Activated naive CD4-positive, alpha-beta T cell treated with anti-CD3 and anti-CD28 coated beads, Interleukin-2, amount 50 U/mL, for 16 hours (primary cell): Measurements from ENCODE around the gene ING4.

Experiments
- DNase-seq: peaks from one replicate; pipeline ENCODE4 v3.0.0-alpha.2; 2020

ING4 gene

GRCh38 chr12:6605421-6606330 lies 57.2 kb downstream of the ING4 start:
- DNase-seq = peak; percentile 55

DNA sequence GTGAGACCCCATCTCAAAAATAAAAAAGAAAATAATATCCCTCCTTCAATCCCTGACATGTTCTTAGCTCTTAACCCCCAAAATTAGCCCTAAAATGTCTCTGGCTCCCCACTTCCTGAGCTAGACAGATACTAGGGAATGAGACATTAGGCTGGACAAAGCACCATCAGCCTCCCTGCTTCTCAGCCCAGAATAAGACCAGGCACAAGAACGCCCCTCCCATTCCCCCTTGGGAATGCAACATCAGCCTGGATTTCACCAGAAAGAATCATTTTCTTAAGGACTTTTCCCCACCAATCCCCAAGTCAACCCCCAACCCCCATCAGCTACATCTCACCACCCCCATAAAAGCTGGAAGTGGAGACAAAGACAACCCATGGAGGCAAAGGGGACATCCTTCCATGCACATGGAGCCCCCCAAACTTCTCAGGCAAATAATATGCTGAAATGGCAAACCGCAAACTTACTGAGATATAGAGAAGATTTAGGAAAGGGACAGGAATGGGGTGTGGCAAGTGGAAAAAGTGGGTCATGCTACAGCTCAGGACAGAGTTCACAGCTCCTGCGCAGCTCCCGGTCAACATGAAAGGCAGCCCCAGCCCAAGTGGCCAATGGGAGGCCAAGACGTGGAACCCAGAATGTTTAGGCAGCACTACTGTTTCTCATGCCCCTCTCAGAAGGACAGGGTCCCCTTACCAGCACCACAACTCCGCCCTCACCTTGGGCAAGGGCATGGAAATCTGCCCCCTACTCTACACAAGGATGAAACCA lies 58.5 kb downstream of the ING4 start:
- DNase-seq = no peak

- DNase-seq = no peak
These were observed 59.8 kb downstream of the ING4 start for GRCh38 chr12:6603095-6603567.

GRCh38 chr12:6602526-6602925 lies 60.4 kb downstream of the ING4 start:
- no peak for DNase-seq
